Measurements from ENCODE around the gene SAG. TPM values are rescaled to one million over a fixed set of nuclear protein-coding genes. Genes with fewer than 3 reads are reported as not detected.

Gene SAG
- total and polyA plus RNA-seq, 12 donors = 0.06 to 0.20 TPM; not detected in 10

DNA sequence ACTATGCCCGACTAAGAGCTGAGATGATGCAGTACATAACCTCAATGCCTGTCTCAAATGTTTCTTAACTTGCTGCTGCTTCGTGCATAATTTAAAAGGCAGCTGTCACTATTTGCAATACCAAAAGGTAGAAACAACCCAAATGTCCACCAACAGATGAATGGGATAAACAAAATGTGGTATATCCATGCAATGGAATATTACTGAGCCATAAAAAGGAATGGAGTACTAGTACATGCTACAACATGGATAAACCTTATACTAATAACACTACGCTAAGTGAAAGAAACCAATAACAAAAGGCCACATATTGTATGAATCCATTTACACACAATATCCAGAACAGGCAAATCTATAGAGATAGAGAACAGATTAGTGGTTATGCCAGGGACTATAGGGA, 33.7 kb downstream of the SAG start:
- no peaks in the 10 kb centered on the region for H3K36me3 ChIP-seq (replicated peaks in 1 of 2)
- no peaks in the 10 kb centered on the region for H3K9me3 ChIP-seq (replicated peaks in 1 of 3)
- no peaks in the 10 kb centered on the region for H3K4me1 ChIP-seq (replicated peaks in 1 of 2)
- no peak overlapping the region for H3K27ac ChIP-seq
- H3K4me3 ChIP-seq = no peak overlapping the region
- H3K27me3 ChIP-seq = no peaks in the 10 kb centered on the region
- WGBS, 4 donors = 94 to 99% (median 96%) methylated on average over 3 of the region's 3 CpGs
- intact Hi-C loops (cut with DNase I) = no loop called here
- TF ChIP-seq, protein P1, sequence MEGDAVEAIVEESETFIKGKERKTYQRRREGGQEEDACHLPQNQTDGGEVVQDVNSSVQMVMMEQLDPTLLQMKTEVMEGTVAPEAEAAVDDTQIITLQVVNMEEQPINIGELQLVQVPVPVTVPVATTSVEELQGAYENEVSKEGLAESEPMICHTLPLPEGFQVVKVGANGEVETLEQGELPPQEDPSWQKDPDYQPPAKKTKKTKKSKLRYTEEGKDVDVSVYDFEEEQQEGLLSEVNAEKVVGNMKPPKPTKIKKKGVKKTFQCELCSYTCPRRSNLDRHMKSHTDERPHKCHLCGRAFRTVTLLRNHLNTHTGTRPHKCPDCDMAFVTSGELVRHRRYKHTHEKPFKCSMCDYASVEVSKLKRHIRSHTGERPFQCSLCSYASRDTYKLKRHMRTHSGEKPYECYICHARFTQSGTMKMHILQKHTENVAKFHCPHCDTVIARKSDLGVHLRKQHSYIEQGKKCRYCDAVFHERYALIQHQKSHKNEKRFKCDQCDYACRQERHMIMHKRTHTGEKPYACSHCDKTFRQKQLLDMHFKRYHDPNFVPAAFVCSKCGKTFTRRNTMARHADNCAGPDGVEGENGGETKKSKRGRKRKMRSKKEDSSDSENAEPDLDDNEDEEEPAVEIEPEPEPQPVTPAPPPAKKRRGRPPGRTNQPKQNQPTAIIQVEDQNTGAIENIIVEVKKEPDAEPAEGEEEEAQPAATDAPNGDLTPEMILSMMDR (IDR thresholded peaks at IDR 0.05) = no peak
- no peak for TF ChIP-seq POLR2A (IDR thresholded peaks at IDR 0.05)
- no peak for DNase-seq

DNA sequence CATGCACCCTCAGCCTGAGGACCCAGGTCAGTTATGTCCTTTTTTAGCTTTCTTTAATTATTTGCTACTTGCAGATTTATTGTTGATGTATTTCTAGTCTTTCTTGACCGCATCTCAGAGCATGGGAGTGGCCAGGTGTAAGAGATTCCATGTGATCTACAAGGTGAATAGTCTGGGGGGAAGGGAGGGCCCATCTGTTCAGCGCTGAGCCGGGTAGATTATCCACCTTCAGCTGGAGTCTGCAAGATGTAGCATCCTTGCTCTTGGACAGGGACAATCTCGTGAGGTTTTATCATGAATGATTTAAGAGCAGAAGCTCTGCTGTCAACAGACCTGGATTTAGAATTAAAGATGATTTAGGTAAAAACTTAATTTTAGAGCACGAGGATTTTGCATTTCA, 34.7 kb downstream of the SAG start:
- H3K4me3 ChIP-seq = no peak overlapping the region
- H3K36me3 ChIP-seq (replicated peaks in 1 of 2) = no peaks in the 10 kb centered on the region
- H3K27ac ChIP-seq = no peak overlapping the region
- no peaks in the 10 kb centered on the region for H3K9me3 ChIP-seq (replicated peaks in 1 of 3)
- no peak for DNase-seq
- TF ChIP-seq POLR2A (IDR thresholded peaks at IDR 0.05) = no peak
- TF ChIP-seq, protein P1 (IDR thresholded peaks at IDR 0.05) = no peak
- WGBS, 4 donors = 80 to 85% (median 82%) methylated on average over 5 of the region's 5 CpGs
- H3K4me1 ChIP-seq (replicated peaks in 1 of 2) = no peaks in the 10 kb centered on the region
- no peaks in the 10 kb centered on the region for H3K27me3 ChIP-seq
- intact Hi-C loops (cut with DNase I) = no loop called here

DNA sequence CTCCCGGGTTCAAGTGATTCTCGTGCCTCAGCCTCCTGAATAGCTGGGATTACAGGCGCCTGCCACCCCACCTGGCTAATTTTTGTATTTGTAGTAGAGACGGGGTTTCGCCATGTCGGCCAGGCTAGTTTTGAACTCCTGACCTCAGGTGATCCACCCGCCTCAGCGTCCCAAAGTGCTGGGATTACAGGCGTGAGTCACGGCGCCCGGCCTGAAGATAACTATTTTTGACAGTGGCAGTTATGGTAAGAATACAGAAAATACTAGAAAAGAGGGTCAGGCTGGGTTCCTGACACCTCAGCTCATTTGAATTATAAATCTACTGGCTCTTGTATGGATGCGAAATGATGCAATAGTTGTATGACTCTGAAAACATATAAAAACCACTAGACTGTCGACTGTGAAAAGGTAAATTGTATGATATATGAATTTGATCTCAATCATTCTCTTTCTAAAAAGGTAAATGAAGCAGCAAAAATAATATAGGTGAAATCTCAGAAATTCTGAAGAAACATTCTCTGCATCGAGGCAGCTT, 35.6 kb downstream of the SAG start:
- H3K4me3 ChIP-seq = no peak overlapping the region
- no peak for DNase-seq
- H3K27me3 ChIP-seq = no peaks in the 10 kb centered on the region
- no peaks in the 10 kb centered on the region for H3K36me3 ChIP-seq (replicated peaks in 1 of 2)
- H3K9me3 ChIP-seq (replicated peaks in 1 of 3) = no peaks in the 10 kb centered on the region
- 90 to 93% (median 92%) methylated on average over 15 of the region's 15 CpGs for WGBS, 4 donors
- intact Hi-C loops (cut with DNase I) = no loop called here
- H3K4me1 ChIP-seq (replicated peaks in 1 of 2) = no peaks in the 10 kb centered on the region
- TF ChIP-seq, protein P1 (IDR thresholded peaks at IDR 0.05) = no peak
- TF ChIP-seq POLR2A (IDR thresholded peaks at IDR 0.05) = no peak
- H3K27ac ChIP-seq = no peak overlapping the region

DNA sequence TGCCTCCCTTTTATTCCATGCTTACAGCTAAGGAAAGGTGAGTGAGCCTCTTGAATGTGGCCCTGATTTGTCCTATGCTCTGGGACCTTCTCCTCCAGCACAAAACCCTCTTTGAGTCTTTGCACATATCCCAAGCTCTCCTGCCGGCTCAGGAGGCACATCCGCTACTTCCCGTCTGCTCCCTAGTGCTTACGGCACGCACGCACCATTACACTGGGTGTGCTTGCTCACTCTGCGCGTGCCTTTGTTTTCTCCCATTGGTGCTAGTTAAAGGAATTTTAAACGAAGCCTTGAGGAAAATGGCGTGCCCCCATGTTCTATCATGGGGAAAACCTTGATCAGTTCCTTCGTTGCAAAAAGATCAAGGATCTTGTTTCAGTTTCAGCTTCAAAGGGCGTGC, 38.8 kb downstream of the SAG start:
- intact Hi-C loops (cut with DNase I) = no loop called here
- H3K4me3 ChIP-seq = no peak overlapping the region
- H3K36me3 ChIP-seq (replicated peaks in 1 of 2) = no peaks in the 10 kb centered on the region
- WGBS, 4 donors = 89 to 93% (median 92%) methylated on average over 12 of the region's 12 CpGs
- peaks cover 0 to 11% of the 10 kb centered on the region in 2 donors for H3K4me1 ChIP-seq (replicated peaks in 1 of 2)
- H3K9me3 ChIP-seq (replicated peaks in 1 of 3) = no peaks in the 10 kb centered on the region
- H3K27ac ChIP-seq = no peak overlapping the region
- DNase-seq = no peak
- no peaks in the 10 kb centered on the region for H3K27me3 ChIP-seq
- no peak for TF ChIP-seq POLR2A (IDR thresholded peaks at IDR 0.05)
- TF ChIP-seq, protein P1 (IDR thresholded peaks at IDR 0.05) = no peak

All from adrenal gland (tissue), 12 donors.